Subcutaneous abdominal adipose tissue (tissue), 5 donors: ENCODE results near the gene DOP1B.

Experiments
- H3K27ac ChIP-seq: one replicate; pipeline ENCODE4 v1.7.0; 2013; ENCODE audit warnings: low read depth, mild to moderate bottlenecking, inconsistent platforms, low read length, moderate library complexity
- H3K27me3 ChIP-seq, 5 donors: one replicate each; pipeline ENCODE4 v1.7.0; 2013; ENCODE audit warnings: low read length in 5 of 5, inconsistent platforms in 1 of 5; ENCODE audit not compliant: control insufficient read depth in 5 of 5, insufficient read depth in 4 of 5
- H3K36me3 ChIP-seq, 5 donors: one replicate each; pipeline ENCODE4 v1.7.0; 2013; ENCODE audit warnings: low read length in 5 of 5; ENCODE audit not compliant: control insufficient read depth in 5 of 5, insufficient read depth in 5 of 5
- H3K4me1 ChIP-seq, 5 donors: one replicate each; pipeline ENCODE4 v1.7.0; 2013; ENCODE audit warnings: low read length in 5 of 5, mild to moderate bottlenecking in 3 of 5, moderate library complexity in 1 of 5; ENCODE audit not compliant: control insufficient read depth in 5 of 5, insufficient read depth in 5 of 5
- H3K4me3 ChIP-seq, 5 donors: one replicate each; pipeline ENCODE4 v1.7.0; 2013; ENCODE audit warnings: low read length in 5 of 5, low read depth in 1 of 5
- H3K9ac ChIP-seq, 5 donors: one replicate each; pipeline ENCODE4 v1.7.0; 2013; ENCODE audit warnings: low read length in 5 of 5, mild to moderate bottlenecking in 4 of 5, moderate library complexity in 3 of 5
- H3K9me3 ChIP-seq, 5 donors: one replicate each; pipeline ENCODE4 v1.7.0; 2013; ENCODE audit warnings: low read length in 5 of 5; ENCODE audit not compliant: control insufficient read depth in 5 of 5
- donor health status: healthy.
- donor health status: healthy.
- donor health status: healthy.
- donor health status: healthy.
- donor health status: healthy.

The DOP1B gene

DNA sequence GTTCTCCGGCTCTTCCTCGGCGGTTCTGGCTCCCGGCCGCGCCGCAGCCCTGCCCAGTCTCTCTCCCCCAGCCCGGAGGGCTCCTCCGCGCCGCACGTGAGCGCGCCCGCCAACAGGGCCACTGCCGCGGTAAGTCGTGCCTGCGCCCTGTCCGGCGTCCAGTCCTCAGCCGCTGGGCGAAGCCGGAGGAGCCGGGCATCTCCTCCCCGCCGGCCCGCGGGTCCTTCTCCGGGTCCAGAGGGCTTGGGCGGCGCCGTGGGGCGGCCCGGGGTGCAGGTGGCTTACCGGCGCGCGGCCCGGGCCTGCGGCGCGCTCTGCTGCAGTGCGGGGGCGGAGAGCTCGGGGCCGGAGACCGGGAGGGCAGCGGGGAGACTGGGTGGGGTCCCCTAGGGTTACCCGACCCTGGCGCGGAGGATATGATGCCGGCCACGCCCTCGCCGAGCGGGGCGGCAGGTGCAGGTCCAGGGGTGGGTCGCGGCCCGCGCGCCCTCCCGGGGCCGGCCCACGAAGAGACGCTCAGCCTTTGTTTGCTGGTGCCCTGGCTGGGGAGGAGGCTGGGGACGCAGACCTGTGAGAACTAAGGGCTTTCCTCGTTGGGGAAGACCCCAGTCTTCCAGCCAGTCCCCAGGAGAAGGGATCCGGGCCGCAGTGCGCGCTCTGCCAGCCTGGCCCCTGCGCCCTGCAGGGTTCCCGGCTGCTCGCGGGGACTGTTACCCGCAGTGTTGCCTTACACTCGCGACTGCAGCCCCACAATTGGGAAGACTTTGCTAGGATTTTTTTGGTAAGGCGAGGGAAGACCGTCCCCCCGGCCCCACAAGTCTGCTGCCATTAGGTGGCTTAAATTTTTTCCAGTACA lies at the start of gene DOP1B:
Gene DOP1B (plus strand): TSS at position 10 of the 856 bp plus-strand sequence. CDS start 7,910 bp downstream, outside the sequence.
- Histone ChIP-seq H3K36me3 (no peaks in the 10 kb centered on the region), H3K27me3 (no peaks in the 10 kb centered on the region), H3K4me1 (peaks cover 0 to 23% (median 21%) of the 10 kb centered on the region in 5 donors), H3K9me3 (no peaks in the 10 kb centered on the region), H3K4me3 (peak within 1 kb of the TSS; percentile 57 to 89 (median 86)), H3K9ac (peak within 1 kb of the TSS in 4 of 5 donors; percentile 66 to 89 (median 82)), H3K27ac (no peak within 1 kb of the TSS)

DNA sequence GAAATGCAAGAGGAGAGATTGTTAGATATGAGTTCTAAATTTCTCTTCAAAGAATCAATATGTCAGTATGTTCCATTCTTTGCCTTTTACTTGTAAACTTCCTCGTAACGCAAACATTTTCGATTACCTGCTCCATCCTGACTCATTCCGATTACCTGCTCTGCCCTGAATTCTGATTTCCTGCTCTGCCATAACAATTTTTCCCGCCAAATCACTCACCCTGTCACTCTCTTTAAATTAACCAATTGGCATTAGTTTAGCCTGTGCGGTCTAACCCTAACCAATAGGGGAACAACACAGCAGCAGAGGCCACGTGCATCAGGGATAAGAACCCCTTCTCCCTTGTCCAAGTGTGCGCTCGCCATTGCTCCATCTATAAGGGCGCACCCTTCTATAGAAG lies 46.8 kb upstream of the DOP1B start:
- no peak overlapping the region for H3K4me3 ChIP-seq
- peaks cover 0 to 19% (median 13%) of the 10 kb centered on the region in 5 donors for H3K4me1 ChIP-seq
- H3K36me3 ChIP-seq, result no peaks in the 10 kb centered on the region
- H3K9me3 ChIP-seq, result no peaks in the 10 kb centered on the region
- no peak overlapping the region for H3K27ac ChIP-seq
- no peak overlapping the region for H3K9ac ChIP-seq
- H3K27me3 ChIP-seq, result peaks cover 0 to 9% (median 5%) of the 10 kb centered on the region in 5 donors

GRCh38 chr21:36111238-36111637 lies 45.4 kb upstream of the DOP1B start:
- H3K4me1 ChIP-seq, result peaks cover 0 to 16% (median 11%) of the 10 kb centered on the region in 5 donors
- H3K9ac ChIP-seq, result no peak overlapping the region
- H3K36me3 ChIP-seq, result no peaks in the 10 kb centered on the region
- H3K27ac ChIP-seq, result no peak overlapping the region
- peaks cover 0 to 4% (median 0%) of the 10 kb centered on the region in 5 donors for H3K27me3 ChIP-seq
- H3K9me3 ChIP-seq, result no peaks in the 10 kb centered on the region
- H3K4me3 ChIP-seq, result no peak overlapping the region

DNA sequence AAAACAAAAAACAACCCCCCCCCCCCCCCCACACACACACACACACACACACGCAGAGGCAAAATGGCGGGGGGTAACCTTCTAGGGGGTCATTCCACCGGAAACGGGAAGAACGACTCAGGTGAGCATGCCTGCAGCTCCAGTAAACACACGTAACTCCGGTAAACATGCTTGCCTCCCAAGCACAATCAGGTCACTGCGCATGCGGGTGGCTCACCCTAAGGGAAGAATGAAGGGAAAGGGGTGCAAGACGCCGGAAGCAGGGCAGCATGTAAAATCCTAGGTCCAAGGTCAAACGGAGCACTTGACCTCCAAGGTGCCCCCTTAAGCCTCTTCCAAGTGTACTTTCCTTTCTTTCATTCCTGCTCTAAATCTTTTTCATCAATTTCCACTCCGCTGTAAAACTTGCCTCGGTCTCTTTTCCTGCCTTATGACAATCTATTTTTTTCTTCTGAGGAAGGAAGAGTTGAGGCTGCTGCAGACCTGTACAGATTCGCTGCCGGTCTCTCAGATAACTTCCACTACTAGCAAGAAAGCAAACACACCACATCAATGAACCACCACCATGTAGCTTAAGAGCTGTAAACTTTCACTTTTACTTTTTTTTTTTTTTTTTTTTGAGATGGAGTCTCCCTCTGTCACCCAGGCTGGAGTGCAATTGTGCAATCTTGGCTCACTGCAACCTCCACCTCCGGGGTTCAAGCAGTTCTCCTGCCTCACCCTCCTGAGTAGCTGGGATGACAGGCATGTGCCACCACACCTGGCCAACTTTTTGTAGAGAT lies 42.8 kb upstream of the DOP1B start:
- H3K4me3 ChIP-seq, result peak overlapping the region in 1 of 5 donors; percentile 78
- no peak overlapping the region for H3K27ac ChIP-seq
- peaks cover 0 to 16% (median 11%) of the 10 kb centered on the region in 5 donors for H3K4me1 ChIP-seq
- no peaks in the 10 kb centered on the region for H3K27me3 ChIP-seq
- H3K9me3 ChIP-seq, result no peaks in the 10 kb centered on the region
- no peak overlapping the region for H3K9ac ChIP-seq
- no peaks in the 10 kb centered on the region for H3K36me3 ChIP-seq

DNA sequence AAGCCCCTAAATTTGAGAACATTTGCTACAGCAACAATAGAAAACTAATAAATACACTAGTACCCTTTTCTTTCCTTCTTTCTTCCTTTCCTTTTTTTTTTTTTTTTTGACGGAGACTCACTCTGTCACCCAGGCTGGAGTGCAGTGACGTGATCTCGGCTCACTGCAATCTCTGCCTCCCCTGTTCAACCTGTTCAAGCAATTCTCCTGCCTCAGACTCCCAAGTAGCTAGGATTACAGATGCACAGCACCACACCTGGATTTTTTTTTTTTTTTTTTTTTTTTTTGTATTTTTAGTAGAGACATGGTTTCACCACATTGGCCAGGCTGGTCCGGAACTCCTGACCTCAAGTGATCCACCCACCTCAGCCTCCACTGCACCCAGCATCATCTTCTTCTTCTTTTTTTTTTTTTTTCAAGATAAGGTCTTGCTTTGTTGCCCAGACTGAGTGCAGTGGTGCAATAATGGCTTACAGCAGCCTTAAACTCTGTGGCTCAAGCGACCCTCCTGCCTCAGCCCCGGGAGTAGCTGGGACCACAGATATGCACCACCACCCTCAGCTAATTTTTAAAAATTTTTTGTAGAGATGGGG lies 41.4 kb upstream of the DOP1B start:
- H3K9me3 ChIP-seq, result no peaks in the 10 kb centered on the region
- no peak overlapping the region for H3K27ac ChIP-seq
- H3K4me3 ChIP-seq, result no peak overlapping the region
- H3K4me1 ChIP-seq, result peaks cover under 1 to 20% (median 13%) of the 10 kb centered on the region in 5 donors
- no peak overlapping the region for H3K9ac ChIP-seq
- no peaks in the 10 kb centered on the region for H3K36me3 ChIP-seq
- no peaks in the 10 kb centered on the region for H3K27me3 ChIP-seq

- Histone ChIP-seq H3K27ac (no peak overlapping the region), H3K4me3 (no peak overlapping the region), H3K9me3 (no peaks in the 10 kb centered on the region), H3K27me3 (no peaks in the 10 kb centered on the region), H3K9ac (no peak overlapping the region), H3K36me3 (no peaks in the 10 kb centered on the region), H3K4me1 (peaks cover 3 to 27% (median 18%) of the 10 kb centered on the region in 5 donors)
These were observed 39.3 kb upstream of the DOP1B start for GRCh38 chr21:36117286-36117741.

DNA sequence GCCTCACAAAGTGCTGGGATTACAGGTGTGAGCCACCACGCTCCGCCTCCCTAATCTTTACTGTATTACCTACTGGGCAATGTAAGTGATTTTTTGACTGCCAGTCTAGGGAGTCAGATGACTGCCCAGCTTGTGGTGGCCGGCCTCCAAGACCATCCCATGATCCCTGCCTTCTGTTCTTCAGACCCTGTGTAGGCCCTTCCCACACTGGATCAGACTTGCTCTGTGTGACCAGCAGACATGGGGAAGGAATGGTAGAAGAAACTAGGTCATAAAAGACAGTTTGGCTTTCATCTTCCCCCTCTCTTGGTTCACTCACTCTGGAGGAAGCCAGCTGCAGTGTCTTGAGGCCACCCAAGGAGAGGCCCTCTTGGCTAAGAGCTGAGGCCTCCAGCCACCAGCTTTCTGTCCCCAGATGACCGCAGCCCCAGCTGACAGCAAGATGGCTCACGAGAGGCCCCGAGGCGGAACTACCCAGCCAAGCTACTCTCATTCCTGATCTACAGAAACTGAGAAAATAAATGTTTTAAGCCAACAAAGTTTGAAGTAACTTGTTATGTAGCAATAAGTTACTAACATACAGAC lies 36.2 kb upstream of the DOP1B start:
- H3K9ac ChIP-seq, result no peak overlapping the region
- H3K4me3 ChIP-seq, result no peak overlapping the region
- H3K9me3 ChIP-seq, result no peaks in the 10 kb centered on the region
- H3K27ac ChIP-seq, result peak overlapping the region; percentile 60
- no peaks in the 10 kb centered on the region for H3K27me3 ChIP-seq
- H3K36me3 ChIP-seq, result no peaks in the 10 kb centered on the region
- H3K4me1 ChIP-seq, result peaks cover 3 to 16% (median 7%) of the 10 kb centered on the region in 5 donors

DNA sequence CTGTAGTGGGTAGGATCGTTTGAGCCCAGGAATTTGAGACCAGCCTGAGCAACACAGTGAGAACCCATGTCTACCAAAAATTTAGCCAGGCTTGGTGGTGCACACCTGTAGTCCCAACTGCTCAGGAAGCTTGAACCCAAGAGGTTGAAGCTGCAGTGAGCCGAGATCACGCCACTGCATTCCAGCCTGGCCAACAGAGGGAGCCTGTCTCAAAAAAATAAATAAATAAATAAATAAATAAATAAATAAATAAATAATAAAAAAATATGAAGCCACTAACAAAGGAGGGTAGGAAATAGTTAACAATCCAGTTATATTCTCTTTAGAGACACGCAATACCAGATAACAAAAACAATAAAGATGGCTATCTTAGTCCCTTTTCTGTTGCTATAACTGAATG lies 33.6 kb upstream of the DOP1B start:
- Histone ChIP-seq H3K9me3 (no peaks in the 10 kb centered on the region), H3K9ac (no peak overlapping the region), H3K27ac (no peak overlapping the region), H3K4me3 (no peak overlapping the region), H3K27me3 (no peaks in the 10 kb centered on the region), H3K36me3 (no peaks in the 10 kb centered on the region), H3K4me1 (peaks cover 6 to 25% (median 12%) of the 10 kb centered on the region in 5 donors)

- Histone ChIP-seq H3K4me3 (no peak overlapping the region), H3K27me3 (no peaks in the 10 kb centered on the region), H3K27ac (no peak overlapping the region), H3K9me3 (no peaks in the 10 kb centered on the region), H3K4me1 (peaks cover 6 to 28% (median 13%) of the 10 kb centered on the region in 5 donors), H3K9ac (no peak overlapping the region), H3K36me3 (no peaks in the 10 kb centered on the region)
These were observed 32.2 kb upstream of the DOP1B start for GRCh38 chr21:36124395-36124794.
